Fibroblast of pulmonary artery (primary cell): ENCODE data around the gene SEMA4C.
A peak's percentile ranks its signal among the peaks of the same experiment; 100 is the strongest.

ENCODE experiments used
- DNase-seq: peaks from one replicate; pipeline ENCODE4 v3.0.0-alpha.2; 2010; ENCODE audit warnings: low read depth
- H3K4me3 ChIP-seq: replicated peaks from 2 replicates; pipeline ENCODE4 v1.5.1; 2011; ENCODE audit warnings: low read depth, mild to moderate bottlenecking, control low read depth, low read length, moderate library complexity
- TF ChIP-seq, protein P1 (sequence below): IDR thresholded peaks from 2 replicates; pipeline ENCODE4 v1.5.1; 2011; ENCODE audit warnings: mild to moderate bottlenecking, control low read depth, low read length, inconsistent platforms; ENCODE audit errors: missing control alignments

The SEMA4C gene

DNA sequence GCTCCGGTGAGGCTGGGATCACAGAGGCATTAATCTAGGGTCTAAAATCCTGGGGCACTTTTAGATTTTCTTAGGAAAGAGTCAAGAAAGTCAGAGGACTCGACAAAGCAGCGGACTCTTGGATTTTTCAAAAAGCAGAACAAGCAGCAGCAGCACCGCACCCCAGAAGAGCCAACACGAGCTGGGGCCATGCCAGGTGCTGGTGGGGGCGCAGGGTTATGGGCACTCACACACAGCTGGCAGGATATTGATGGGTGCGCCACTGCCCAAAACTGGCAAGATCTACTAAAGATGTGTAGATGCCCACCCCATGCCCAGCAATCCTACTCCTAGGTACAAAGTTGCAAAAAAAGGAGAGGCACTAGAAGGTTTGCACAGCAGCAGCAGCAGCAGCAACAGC lies 33.9 kb upstream of the SEMA4C start:
- no peak for DNase-seq
- H3K4me3 ChIP-seq, result no peak overlapping the region
- TF ChIP-seq, protein P1, sequence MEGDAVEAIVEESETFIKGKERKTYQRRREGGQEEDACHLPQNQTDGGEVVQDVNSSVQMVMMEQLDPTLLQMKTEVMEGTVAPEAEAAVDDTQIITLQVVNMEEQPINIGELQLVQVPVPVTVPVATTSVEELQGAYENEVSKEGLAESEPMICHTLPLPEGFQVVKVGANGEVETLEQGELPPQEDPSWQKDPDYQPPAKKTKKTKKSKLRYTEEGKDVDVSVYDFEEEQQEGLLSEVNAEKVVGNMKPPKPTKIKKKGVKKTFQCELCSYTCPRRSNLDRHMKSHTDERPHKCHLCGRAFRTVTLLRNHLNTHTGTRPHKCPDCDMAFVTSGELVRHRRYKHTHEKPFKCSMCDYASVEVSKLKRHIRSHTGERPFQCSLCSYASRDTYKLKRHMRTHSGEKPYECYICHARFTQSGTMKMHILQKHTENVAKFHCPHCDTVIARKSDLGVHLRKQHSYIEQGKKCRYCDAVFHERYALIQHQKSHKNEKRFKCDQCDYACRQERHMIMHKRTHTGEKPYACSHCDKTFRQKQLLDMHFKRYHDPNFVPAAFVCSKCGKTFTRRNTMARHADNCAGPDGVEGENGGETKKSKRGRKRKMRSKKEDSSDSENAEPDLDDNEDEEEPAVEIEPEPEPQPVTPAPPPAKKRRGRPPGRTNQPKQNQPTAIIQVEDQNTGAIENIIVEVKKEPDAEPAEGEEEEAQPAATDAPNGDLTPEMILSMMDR, result no peak

DNA sequence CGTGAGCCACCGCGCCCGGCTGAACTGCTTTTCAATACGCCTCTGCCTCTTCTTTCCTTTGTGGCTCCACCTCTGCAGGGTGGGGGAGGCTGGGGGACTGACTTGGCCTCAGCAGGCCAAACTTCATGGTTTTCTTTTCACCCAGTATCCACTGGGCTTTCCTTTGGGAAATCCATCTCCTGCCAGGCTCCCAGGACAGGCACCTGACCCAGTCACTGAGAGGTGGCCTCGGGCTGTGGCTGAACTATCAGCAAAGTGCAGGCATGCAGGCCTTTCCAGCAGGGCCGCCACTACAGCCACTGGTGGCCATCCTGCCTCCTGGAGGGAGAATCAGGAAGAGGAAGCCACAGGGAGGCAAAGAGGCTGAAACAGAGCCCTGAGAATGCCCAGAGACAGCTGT lies 33.4 kb upstream of the SEMA4C start:
- H3K4me3 ChIP-seq, result no peak overlapping the region
- TF ChIP-seq, protein P1, result no peak
- no peak for DNase-seq

DNA sequence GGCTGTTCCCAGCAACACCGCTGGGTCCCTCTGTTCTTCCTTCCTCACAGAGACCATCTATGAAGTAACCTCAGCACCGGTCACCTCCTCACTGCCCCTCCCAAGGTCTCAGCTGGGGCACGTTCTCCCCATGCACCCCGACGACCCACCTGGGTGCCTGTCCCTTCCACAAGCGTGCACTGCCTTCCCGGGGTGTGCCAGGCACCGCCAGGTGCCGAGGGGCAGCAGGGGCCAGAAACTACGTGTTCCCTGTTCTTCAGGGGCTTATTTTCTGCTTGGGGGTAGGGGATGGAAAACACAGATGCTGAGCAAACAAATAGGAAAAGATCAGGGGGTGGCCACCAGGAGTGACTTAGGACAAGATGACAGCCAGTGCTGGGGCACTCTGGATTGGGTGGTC lies 30.4 kb upstream of the SEMA4C start:
- TF ChIP-seq, protein P1, result no peak
- no peak overlapping the region for H3K4me3 ChIP-seq
- DNase-seq, result no peak

DNA sequence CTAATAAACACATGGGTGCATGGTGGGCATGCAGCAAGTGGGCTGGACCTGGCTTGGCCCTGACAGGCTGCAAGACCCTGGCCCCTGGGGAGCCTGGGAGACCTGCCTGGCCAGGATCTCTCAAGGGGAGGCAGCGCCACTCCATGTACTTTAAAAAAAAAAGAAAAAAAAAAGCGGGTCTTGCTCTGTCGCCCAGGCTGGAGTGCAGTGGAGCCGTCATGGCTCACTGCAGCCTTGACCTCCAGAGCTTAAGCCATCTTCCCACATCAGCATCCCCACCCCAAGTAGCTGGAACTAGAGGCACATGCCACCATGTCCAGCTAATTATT lies 29.5 kb upstream of the SEMA4C start:
- TF ChIP-seq, protein P1, result no peak
- no peak for DNase-seq
- H3K4me3 ChIP-seq, result no peak overlapping the region

DNA sequence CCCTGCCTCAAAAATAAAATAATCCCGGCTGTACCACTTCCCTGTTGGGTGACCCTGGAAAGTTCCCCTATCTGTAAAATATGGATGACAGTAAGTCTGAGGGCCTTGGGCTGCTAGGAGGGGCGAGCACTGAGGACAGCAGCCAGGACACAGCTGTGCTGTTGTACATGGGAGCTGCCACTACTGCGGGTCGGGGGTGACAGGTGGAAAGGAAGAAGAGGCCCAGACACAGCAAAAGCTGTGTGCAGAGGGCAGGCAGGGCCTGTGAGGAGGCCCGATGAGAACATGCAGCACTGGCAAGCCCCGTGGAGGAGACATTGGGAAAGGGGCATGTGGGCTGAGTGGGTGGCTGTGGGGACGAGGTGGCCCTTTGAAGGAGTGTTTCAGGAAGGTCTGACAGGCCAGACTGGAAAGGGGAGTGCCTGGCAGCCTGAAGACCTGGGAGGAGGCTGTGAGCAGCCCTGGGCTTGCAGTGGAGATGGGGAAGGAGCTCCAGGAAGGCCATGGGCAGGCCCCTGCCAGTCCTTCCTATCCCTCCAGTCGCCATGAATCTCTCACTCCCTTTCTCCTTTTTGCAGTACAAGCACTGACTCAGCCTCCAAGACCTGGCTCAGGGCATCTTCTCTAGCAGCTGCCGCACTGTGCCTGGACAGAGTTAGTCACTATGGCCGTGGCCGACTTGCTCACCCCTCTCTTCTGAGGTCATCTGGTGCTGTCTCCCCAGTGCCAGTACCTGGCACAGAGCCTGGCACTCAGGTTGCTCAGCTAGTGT lies 28.9 kb upstream of the SEMA4C start:
- TF ChIP-seq, protein P1, result no peak
- no peak for DNase-seq
- no peak overlapping the region for H3K4me3 ChIP-seq

DNA sequence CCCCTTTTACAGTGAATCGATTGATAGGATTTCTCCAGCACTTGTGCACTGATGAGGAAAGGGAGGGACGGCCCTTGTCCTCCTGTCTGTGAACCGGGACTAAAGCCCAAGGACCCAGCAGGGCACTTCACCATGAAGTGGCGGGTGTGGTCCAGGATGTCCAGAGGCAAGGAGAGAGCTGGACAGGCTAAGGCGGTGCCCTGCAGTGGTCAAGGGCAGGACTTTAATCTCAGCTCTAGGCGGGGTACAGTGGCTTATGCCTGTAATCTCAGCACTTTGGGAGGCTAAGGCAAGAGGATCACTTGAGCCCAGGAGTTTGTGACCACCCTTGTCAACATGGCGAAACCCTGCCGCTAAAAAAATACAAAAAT lies 28.2 kb upstream of the SEMA4C start:
- no peak for DNase-seq
- TF ChIP-seq, protein P1, result no peak
- no peak overlapping the region for H3K4me3 ChIP-seq

DNA sequence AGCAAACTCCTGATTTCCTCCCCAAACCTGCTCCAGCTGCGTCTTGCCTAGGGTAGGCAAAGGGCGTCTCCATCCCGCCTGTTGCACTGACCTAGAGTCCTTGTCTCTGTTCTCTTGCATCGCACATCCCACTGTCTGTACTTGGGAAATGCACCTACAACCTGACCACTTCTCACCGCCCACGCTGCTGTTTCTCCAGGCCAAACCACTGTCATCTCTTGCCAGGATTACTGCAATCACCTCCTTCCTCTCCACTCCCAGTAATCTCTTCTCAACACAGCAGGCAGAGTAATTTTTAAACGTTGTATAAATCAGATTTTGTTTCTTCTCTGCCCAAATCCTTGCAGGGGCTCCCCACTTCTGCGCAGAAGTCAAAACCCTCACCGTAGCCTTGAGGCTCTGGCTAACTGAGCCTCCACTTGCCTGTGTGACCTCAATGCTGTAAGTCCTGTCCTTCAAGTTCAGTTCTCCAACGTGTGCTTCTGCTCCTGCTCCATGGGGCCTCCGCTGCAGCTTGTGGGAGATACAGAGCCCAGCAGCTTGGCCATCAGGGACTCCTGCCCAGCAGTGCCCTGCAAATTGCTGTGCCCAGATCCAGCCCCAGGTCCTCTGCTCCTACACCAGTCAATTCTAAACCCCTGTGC lies 27.7 kb upstream of the SEMA4C start:
- no peak overlapping the region for H3K4me3 ChIP-seq
- peak; percentile 31 for DNase-seq
- TF ChIP-seq, protein P1, result no peak
